M059J (cell line): ENCODE results near the gene FLOT1. TPM values are rescaled to one million over a fixed set of nuclear protein-coding genes. Genes with fewer than 3 reads are reported as not detected.
"Not testable (repeated sequence)": the region's sequence is repeated elsewhere in the genome, so short reads cannot be mapped to it uniquely, and the experiment has no call there.

Experiments
- DNase-seq: peaks from one replicate; pipeline ENCODE4 v3.0.0-alpha.2; 2012; ENCODE audit warnings: low read depth
- total RNA-seq: library from RNA; depleted of rRNA; stranded (reverse); fragments of >200 nt; shearing (Covaris generic); gene quantifications from 2 replicates; pipeline ENCODE4 v1.2.3, GENCODE V29; 2014

The FLOT1 gene
- total RNA-seq, 1 experiment from 2014 or later: 244 TPM

DNA sequence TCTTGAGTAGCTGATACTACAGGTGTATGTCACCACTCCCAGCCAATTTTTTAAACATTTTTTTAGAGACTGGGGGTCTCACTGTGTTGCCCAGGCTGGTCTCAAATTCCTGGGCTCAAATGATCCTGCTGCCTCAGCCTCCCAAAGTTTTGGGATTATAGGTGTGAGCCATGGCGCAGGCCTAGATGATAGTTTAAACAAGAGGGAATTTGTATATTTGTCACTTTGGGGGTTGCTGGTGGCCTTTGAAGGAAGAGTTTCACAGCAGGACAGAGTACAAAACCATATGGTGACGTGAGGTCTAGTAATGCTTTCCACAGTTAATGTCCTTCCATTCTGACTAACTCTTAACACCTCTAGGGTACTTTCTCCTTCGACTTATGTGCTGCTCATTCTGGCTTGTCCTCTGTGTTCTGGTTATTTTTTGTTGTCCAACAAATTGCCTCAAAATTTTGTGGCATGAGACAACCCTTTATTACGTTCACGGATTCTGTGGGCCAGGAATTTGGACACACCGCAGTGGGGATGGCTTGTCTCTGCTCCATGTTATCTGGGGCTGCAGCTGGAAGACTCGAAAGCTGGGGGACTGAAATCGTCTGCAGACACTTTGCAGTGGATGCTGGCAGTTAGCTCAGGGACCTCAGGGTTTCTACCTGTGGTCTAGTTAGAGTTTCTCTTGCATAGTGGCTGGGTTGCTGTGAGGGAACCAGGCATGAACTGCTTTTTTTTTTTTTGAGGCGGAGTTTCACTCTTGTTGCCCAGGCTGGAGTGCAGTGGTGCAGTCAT is 24.9 kb upstream of the FLOT1 start:
- no peak for DNase-seq

GRCh38 chr6:30766461-30767157 is 24.1 kb upstream of the FLOT1 start:
- peak; percentile 45 for DNase-seq

- DNase-seq: not testable (repeated sequence)
These were observed 23.0 kb upstream of the FLOT1 start for GRCh38 chr6:30765495-30765894.

DNA sequence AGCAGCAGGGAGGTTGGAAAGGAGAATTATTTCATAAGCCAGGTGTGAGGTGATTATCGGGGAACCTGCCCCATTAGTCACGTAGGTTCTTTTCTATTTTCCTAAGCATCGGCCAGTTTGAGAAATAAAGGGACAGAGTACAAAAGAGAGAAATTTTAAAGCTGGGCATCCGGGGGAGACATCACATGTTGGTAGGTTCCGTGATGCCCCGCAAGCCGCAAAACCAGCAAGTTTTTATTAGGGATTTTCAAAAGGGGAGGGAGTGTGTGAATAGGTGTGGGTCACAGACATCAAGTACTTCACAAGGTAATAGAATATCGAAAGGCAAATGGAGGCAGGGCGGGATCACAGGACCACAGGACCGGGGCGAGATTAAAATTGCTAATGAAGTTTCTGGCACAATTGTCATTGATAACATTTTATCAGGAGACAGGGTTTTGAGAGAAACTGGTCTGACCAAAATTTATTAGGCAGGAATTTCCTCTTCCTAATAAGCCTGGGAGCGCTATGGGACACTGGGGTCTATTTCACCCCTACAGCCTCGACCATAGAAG is 22.1 kb upstream of the FLOT1 start:
- DNase-seq: not testable (repeated sequence)

DNA sequence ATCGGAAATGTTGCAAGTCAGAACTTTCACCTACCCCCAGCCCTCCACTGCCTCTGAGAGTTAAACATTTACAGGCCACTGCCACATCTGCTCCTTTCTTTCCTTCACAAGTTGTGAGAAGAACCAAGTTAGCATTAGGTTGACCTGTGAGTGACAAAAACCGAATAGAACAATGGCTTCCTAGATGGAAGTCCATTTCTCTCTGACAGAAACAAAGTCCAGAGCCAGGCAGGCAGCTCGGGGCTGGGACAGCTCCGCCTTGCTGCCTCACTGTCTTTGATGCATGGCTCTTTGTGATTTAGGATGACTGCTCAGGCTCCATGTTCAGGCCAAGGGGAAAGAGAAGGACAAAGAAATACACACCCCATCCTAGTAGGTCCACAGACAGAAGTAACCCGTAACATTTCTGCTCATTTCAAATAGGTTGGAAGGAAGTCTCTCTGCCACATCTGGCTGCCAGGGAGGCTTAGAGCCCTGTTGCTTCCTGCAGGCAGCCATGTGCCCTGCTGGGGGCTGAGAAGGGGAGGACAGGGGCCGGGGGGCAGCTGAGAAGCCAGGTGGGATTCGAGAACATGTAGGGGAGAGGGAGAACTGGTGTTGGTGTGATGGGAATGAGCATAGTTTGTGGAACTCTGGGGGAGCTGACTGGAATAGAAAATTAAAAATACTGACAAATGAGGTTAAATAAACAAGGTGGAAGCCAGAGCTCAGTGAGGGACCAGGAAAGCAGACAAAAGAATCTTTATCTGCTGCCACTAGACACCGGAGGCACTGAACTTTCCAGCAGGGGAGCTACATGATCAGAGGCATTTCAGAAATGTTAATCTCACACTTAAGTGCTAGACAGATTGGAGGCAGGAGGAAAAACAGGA is 21.4 kb upstream of the FLOT1 start:
- DNase-seq: peak; percentile 85

DNA sequence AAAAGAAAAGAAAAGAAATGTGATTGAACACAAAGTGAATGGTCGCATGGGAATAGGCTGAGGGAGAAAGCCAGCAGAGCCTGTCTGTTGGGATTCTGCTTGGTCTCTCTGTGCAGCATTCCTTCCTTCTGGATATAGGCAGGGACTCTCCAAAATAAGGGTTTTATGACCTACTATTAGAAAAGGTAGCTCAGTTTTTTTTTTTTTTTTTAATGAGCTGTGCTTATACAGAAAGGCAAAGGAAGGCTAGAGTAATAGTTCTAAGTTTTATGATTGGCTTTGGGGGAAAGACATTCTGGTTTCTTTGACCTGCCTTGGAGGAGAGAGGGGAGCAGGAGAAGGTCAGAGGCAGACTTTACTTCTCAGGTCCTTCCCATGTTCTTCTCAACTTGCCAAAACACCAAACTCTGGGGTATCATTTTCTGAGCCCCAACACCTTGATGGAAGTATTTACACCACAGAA is 20.7 kb upstream of the FLOT1 start:
- no peak for DNase-seq

DNA sequence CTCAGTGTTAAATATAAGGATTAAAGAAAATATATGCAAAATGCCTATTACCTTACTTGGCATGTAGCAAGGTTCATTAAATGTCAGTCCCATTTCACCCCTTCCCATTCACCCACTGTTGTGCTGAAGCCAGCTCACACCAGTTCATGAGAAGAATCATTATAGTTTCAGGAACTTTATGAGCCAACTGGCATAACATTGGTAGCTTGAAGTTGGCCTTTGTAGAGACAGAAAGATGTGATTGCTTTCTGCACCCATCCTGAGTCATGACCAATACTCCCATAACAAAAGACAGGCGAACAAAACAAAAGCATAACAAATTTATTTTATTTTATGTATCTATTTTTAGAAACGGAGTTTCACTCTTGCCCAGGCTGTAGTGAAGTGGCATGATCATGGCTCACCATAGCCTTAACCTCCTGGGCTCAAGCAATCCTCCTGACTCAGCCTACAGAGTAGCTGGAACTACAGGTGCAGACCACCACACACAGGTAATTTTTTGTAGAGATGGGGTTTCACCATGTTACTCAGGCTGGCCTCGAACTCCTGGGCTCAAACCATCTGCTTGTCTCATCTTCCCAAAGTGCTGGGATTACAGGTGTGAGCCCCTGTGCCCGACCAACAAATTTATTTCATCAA is 19.4 kb upstream of the FLOT1 start:
- DNase-seq: no peak

GRCh38 chr6:30760549-30760948 is 18.1 kb upstream of the FLOT1 start:
- no peak for DNase-seq

DNA sequence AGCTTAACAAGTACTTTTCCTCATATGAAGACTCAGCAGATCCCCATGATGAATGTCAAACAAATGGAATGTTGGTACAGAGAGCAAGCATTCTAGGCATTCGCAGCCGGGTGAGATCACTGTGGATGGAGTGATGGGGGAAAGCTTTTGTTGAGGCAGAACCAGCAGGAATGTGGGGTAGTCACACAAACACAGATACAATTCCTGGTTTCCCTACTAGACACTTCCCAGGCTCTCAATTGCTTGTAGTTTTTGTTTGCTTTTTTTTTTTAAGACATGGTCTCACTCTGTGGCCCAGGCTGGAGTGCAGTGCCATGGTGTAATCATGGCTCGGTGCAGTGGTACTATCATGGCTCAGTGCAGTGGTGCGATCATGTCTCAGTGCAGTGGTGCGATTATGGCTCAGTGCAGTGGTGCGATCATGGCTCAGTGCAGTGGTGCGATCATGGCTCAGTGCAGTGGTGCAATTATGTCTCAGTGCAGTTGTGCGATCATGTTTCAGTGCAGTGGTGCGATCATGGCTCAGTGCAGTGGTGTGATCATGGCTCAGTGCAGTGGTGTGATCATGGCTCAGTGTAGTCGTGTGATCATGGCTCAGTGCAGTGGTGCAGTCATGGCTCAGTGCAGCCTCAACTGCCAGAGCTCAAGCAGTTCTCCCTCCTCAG is 17.2 kb upstream of the FLOT1 start:
- peak; percentile 98 for DNase-seq

GRCh38 chr6:30757261-30757904 is 14.9 kb upstream of the FLOT1 start:
- peak; percentile 34 for DNase-seq

GRCh38 chr6:30756405-30757003 is 14.0 kb upstream of the FLOT1 start:
- not testable (repeated sequence) for DNase-seq

GRCh38 chr6:30754631-30755030 is 12.1 kb upstream of the FLOT1 start:
- peak; percentile 75 for DNase-seq

DNA sequence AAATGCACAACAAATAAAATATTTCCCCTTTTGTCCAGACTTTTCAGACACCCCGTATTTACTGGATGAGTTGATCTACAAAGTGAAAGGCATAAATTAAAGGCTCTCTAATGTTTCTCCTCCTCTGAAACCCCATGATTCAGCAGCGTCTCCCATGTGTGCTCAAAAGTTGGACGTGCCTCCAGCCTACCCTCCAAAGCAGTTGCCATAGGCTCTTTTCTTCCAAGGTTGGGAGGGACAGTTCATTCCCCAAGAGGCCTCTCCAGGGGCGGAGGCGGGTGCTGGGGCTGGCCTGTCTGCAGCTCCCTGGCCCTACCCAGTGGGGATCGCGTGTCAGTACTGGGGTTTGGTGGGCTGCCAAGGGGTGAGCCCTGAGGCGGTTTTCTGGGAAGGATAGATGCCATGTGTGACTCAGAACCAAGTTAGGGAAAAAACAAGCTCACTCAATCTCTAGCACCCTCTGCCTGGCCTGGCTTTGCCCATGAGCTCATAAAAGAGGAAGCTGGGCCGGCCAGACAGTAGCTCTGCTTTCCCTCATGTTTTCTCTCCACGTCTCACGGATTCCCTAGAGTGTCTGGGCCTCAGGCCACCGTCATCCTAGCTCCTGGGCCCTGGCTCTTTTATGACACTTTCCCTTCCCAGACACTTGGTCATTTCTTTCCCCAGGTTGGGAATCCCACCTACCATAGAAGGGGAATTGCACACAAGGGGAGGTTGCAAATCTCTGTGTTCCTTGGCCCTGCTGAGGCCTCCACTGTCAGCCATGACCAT is 9.9 kb upstream of the FLOT1 start:
- DNase-seq: peak; percentile 100

DNA sequence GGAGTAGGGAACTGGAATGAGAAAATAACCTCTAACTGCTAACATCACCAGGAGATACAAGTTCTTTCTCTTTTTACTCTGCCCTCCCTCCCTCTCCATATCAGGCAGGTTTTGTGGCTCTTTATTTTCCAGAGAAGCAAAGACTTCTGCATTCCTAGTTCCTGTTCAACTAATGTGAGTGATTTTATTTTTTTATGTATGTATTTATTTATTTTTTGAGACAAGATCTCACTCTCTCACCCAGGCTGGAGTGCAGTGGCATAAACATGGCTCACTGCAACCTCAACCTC is 7.8 kb upstream of the FLOT1 start:
- DNase-seq: peak; percentile 49

DNA sequence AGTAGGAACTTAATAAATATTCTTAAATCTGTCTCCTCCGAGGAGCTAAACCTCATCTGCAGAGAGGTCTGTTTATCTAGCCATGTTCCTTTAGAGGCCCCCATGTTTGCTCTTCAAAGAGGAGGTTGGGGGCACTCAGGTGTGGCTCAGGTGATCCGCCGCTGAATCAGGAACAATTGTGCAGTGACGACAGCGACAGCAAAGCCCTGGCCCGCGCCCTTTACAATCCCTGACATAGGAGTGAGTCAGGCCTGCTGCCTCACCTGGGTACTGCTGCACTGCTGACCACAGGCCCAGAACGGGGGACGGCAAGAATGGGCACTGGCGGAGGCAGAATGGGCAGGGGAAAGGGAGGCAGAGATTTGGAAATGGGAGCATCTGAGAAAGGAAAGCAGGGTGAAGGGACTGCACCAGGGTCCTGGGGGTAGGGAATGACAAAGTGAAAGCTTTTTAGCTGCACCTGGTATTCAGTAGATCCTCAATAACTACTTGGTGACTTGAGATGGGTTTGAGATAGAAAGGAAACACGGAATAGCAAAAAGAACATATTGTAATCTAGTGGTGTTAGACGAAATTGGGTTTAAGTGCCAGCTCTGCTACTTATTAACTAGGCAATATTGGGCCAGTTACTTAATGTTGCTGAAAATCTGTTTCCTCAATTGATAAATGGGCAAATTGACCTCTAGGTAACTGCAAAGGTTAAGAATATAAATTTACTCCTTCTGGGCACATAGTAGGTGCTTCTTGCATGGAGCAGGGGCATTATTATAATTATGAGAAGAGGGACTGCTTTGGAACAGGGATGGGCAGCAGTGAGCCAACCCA is 7.3 kb upstream of the FLOT1 start:
- DNase-seq: peak; percentile 87

GRCh38 chr6:30748851-30749540 is 6.5 kb upstream of the FLOT1 start:
- DNase-seq: peak; percentile 93

DNA sequence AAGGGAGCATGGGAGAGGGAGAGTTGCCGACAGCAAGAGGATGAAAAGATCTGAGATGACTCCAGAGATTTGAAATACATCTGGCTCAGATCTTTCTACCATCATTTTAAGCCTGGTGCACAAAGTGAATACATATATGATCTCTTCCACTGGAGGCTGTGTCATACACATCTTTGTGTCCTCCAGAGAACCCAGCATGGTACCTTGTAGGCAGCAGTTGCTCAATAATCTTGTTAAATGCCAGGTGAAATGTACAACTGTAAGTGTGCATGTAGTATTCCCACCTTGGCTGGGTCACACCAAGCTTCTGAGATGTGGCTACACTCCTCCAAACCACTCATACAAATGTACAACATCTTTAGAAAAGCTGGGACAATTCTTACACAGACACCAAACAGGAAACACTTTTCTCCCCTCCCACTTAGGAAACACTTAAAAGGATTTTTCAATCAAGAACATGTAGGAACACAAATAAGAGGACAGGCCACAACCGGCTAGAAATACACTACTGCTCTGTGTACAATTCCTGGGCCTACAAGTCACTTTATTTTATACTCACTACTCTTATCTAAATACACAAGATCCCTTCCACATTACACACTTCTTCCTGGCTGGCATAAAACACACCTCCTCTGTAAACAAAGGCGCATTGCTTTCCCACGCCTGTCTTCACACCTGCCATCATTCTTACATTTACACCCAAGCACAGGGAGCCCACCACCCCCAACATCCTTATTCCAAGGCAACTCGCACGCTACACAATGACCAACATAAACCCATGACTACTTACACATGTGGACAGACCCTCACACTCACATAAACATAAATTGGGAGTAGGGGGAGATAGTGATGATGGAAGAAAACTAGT is 5.6 kb upstream of the FLOT1 start:
- peak; percentile 46 for DNase-seq
